GM12873 (cell line): ENCODE data around the gene MRRF.

Experiments
- TF ChIP-seq, protein P1 (sequence below): IDR thresholded peaks from 2 replicates; pipeline ENCODE4 v1.5.1; 2012; ENCODE audit warnings: low read depth, mild to moderate bottlenecking, moderate library complexity, low read length, control low read depth; ENCODE audit not compliant: insufficient read depth; ENCODE audit errors: missing control alignments

The MRRF gene

DNA sequence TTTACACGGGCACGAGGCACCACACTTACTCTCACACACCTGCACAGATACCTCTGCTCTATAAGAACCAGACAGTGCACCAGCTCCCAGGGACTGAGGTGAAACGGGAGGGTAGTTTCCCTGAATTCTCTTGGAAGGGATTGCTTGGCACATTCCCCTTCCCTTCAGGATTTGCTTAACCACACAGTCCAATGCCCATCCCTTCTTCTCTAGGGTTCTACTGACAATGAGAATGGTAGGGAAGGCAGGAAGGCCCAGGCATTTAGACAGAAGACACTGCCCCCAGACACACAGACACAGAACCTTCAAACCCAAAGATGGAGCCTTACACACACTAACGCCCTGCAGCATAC lies 35.2 kb upstream of the MRRF start:
- TF ChIP-seq, protein P1, sequence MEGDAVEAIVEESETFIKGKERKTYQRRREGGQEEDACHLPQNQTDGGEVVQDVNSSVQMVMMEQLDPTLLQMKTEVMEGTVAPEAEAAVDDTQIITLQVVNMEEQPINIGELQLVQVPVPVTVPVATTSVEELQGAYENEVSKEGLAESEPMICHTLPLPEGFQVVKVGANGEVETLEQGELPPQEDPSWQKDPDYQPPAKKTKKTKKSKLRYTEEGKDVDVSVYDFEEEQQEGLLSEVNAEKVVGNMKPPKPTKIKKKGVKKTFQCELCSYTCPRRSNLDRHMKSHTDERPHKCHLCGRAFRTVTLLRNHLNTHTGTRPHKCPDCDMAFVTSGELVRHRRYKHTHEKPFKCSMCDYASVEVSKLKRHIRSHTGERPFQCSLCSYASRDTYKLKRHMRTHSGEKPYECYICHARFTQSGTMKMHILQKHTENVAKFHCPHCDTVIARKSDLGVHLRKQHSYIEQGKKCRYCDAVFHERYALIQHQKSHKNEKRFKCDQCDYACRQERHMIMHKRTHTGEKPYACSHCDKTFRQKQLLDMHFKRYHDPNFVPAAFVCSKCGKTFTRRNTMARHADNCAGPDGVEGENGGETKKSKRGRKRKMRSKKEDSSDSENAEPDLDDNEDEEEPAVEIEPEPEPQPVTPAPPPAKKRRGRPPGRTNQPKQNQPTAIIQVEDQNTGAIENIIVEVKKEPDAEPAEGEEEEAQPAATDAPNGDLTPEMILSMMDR: no peak

DNA sequence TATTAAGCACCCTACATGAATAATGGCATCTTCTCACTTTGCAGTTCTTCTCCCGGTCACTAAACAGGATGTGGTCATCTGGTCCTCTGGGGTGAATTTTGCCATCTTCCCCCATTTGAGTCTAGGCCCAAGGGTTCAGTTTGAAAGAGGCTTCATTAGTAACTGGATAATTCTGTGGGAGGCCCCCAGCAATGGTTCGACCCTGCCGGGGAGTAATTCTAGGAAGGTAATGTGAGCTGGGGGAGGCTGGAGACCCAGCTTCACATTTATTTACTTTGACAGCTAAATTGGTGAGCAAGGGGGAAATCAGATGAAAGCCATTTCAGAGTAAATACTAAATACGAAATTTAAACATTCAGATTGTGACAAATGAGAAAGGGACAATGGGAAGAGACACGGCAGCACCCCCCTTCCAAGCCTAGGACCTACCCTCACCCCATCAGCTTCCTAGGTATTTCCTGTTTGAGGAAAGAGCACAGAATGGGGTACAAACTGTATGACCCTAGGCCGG lies 31.8 kb upstream of the MRRF start:
- TF ChIP-seq, protein P1: no peak

DNA sequence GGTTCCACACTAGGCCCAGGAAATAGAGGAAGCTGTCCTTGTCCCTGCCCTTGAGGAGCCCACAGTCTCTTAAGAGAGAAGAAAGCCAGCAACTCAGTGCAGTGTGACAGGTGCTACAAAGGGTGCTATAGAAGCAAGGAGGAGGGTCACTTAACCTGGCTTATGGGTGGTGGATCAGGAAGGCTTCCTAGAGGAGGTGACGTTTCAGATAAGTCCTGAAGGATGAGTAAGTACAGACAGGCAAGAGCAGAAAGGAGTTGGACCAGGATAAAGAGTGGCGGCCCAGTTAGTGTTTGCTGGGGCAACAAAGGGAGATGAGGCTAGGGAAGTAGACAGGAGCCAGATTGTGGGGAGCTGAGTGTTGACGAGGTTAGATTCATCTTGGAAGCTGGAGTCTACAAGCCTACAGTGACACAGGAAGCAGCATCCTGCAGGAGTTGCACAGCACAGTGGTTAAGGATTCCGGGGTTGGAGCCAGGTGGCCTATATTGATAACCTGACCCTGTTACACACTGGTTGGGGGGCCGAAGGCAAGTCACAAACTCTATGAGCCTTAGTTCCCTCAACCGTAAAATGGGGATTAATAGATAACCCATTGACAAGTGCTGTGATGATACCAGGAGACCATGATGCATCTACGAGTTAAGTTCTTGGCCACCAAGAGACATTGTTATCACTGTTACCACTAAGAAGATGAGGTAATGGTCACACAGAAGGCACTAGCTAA lies 30.5 kb upstream of the MRRF start:
- TF ChIP-seq, protein P1: no peak

DNA sequence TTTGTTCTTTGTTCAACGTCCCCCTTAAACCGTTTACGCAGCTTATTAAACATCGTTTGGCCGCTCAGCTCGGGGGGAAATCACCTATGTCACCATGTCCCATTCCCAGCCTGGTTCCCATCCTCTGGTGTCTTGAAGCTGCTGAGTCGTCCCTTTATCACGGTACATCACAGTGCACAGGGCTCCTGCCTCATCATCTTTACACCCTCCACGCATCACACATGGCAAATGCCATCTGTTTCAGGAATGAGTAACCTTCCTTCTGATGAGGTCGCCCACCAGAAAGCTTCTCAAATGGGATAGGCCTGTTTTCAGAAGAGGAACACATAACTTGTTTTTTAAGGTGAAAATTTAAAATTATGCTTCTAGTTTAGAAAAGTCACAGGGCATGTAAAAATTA lies 28.0 kb upstream of the MRRF start:
- TF ChIP-seq, protein P1: no peak

DNA sequence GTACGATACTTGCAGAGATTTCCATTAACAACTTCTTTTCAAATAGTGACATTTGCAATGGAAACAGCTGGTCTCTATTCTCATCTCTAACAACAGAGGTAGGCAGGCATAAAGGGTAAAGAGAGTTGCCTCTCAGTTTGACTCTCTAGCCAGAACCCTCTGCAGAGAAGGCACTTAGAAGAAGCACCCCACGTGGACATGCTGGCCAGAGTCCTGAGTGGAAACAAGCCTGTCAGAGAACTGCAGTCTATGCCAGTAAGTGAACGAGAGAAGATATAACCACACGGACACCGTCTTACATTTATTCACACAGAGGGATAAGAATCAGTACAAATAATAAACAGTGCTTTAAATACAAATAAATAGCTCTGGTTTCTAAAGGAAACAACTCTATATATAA lies 25.0 kb upstream of the MRRF start:
- TF ChIP-seq, protein P1: no peak

DNA sequence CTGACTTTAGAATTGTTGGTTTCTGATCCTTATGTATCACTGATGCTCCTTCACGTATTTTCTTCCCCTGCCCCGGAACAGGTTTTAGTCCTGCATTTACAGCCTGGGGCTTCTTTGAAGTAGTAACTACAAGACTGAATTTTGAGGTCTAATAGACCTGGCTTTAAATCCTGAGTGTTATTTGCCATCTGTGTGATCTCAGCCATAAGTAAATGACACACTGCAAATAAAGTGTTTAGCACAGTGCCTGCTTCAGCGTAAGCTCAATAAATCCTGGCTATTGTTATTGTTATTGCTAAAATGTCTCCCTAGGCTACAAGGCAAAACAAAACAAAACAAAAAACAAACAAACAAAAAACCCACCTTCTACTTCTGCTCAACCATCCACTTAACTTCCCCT lies 20.3 kb upstream of the MRRF start:
- TF ChIP-seq, protein P1: no peak

DNA sequence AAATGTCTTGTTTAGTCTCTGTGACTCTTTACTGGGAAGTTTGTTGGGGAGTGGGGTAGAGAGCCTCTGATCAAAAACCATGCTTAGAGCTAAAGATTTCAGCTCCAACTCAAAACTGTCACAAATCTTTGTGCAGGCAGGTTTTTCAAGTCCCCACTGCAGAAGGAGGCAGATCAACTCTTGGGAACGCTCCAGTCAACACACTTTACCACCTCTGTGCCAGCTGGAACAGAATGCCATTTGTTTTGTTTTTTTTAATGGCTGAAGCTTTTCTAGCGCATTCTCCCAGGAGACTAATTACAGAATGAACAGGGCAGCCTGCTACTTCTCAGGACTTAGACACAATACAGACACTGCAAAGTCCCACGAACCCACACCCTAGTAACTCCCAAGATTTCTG lies 18.0 kb upstream of the MRRF start:
- TF ChIP-seq, protein P1: no peak
